WTC11 (cell line): Measurements from ENCODE around the gene PKP1. TPM values are rescaled to one million over a fixed set of nuclear protein-coding genes. Genes with fewer than 3 reads are reported as not detected.

ENCODE experiments used
- ATAC-seq: fragments of 200-7000 bp; cut with Tn5 transposase; 2 replicates; pipeline ENCODE4 v1.10.0; 2021; ENCODE audit warnings: mild to moderate bottlenecking, moderate library complexity
- CTCF ChIA-PET: fragments of 300-600 bp; sonication (Branson Sonifier 250); formaldehyde crosslinking; loops from one replicate; lab custom pipeline; 2021; ENCODE audit warnings: antibody characterized with exemption; lab: Charles Lee
- POLR2A ChIA-PET: fragments of 350-600 bp; sonication (Branson Sonifier 250); formaldehyde crosslinking; loops from one replicate; lab custom pipeline; 2021; ENCODE audit warnings: antibody characterized with exemption; lab: Charles Lee
- DNase-seq: peaks from one replicate; pipeline ENCODE4 v3.0.0; 2021; ENCODE audit warnings: low spot score
- H3K27ac Mint-ChIP-seq: 2 replicates; pipeline ENCODE4 v1.8.0; 2021; ENCODE audit warnings: mixed read lengths
- H3K27me3 Mint-ChIP-seq: 2 replicates; pipeline ENCODE4 v1.8.0; 2021; ENCODE audit warnings: low read depth, mild to moderate bottlenecking, moderate library complexity, mixed read lengths
- H3K36me3 Mint-ChIP-seq: 2 replicates; pipeline ENCODE4 v1.8.0; 2021; ENCODE audit warnings: mixed read lengths
- H3K4me1 Mint-ChIP-seq: 2 replicates; pipeline ENCODE4 v1.8.0; 2022; ENCODE audit warnings: mixed read lengths
- H3K4me3 Mint-ChIP-seq: 2 replicates; pipeline ENCODE4 v1.8.0; 2021; ENCODE audit warnings: mild to moderate bottlenecking, moderate library complexity, mixed read lengths
- H3K9me3 Mint-ChIP-seq: 2 replicates; pipeline ENCODE4 v1.8.0; 2021; ENCODE audit warnings: mixed read lengths
- ATF6 ChIP-seq: sonication (generic); formaldehyde crosslinking; IDR thresholded peaks from 2 replicates; pipeline ENCODE4 v1.8.1; 2023; ENCODE audit warnings: mild to moderate bottlenecking, missing genetic modification reagents
- CREB1 ChIP-seq: sonication (generic); formaldehyde crosslinking; IDR thresholded peaks from 2 replicates; pipeline ENCODE4 v1.8.0; 2023; ENCODE audit warnings: mild to moderate bottlenecking, missing genetic modification reagents
- E2F5 ChIP-seq: sonication (generic); formaldehyde crosslinking; IDR thresholded peaks from 2 replicates; pipeline ENCODE4 v1.8.1; 2022; ENCODE audit warnings: mild to moderate bottlenecking, moderate library complexity, missing genetic modification reagents
- ETV6 ChIP-seq: sonication (generic); formaldehyde crosslinking; IDR thresholded peaks from 2 replicates; pipeline ENCODE4 v1.8.1; 2022; ENCODE audit warnings: mild to moderate bottlenecking, missing genetic modification reagents
- GRHL2 ChIP-seq: fragments of 250-450 bp; sonication (Bioruptor Pico); IDR thresholded peaks from 2 replicates; pipeline ENCODE4 v1.8.0; 2022; ENCODE audit warnings: mild to moderate bottlenecking, moderate library complexity; ENCODE audit not compliant: insufficient replicate concordance, severe bottlenecking
- NFYB ChIP-seq: sonication (generic); formaldehyde crosslinking; conservative IDR thresholded peaks from 2 replicates; pipeline ENCODE4 v1.8.0; 2022; ENCODE audit warnings: low read depth, missing genetic modification reagents
- OVOL2 ChIP-seq: fragments of 250-450 bp; sonication (Bioruptor Pico); IDR thresholded peaks from 2 replicates; pipeline ENCODE4 v1.9.0; 2021; ENCODE audit warnings: mild to moderate bottlenecking, borderline replicate concordance
- PRDM15 ChIP-seq: sonication (generic); formaldehyde crosslinking; IDR thresholded peaks from 2 replicates; pipeline ENCODE4 v1.8.0; 2022; ENCODE audit warnings: missing genetic modification reagents
- RORB ChIP-seq: fragments of 250-450 bp; sonication (Bioruptor Pico); IDR thresholded peaks from 2 replicates; pipeline ENCODE4 v1.9.0; 2021; ENCODE audit warnings: mild to moderate bottlenecking
- STAT6 ChIP-seq: sonication (generic); formaldehyde crosslinking; conservative IDR thresholded peaks from 2 replicates; pipeline ENCODE4 v1.8.1; 2023; ENCODE audit warnings: mild to moderate bottlenecking, low read depth, missing genetic modification reagents, moderate library complexity
- TCF7 ChIP-seq: sonication (generic); formaldehyde crosslinking; IDR thresholded peaks from 2 replicates; pipeline ENCODE4 v1.8.0; 2022; ENCODE audit warnings: mild to moderate bottlenecking, low read depth, missing genetic modification reagents, moderate library complexity
- USF2 ChIP-seq: sonication (generic); formaldehyde crosslinking; IDR thresholded peaks from 2 replicates; pipeline ENCODE4 v1.8.1; 2023; ENCODE audit warnings: mild to moderate bottlenecking, missing genetic modification reagents, moderate library complexity
- ZNF263 ChIP-seq: sonication (generic); formaldehyde crosslinking; IDR thresholded peaks from 2 replicates; pipeline ENCODE4 v1.8.1; 2022; ENCODE audit warnings: low read depth, mild to moderate bottlenecking, moderate library complexity, missing genetic modification reagents
- ZNF396 ChIP-seq: fragments of 250-450 bp; sonication (Bioruptor Pico); IDR thresholded peaks from 2 replicates; pipeline ENCODE4 v1.8.0; 2021; ENCODE audit warnings: mild to moderate bottlenecking, moderate library complexity, borderline replicate concordance
- ZNF416 ChIP-seq: fragments of 250-450 bp; sonication (Bioruptor Pico); IDR thresholded peaks from 2 replicates; pipeline ENCODE4 v1.9.0; 2021; ENCODE audit warnings: mild to moderate bottlenecking, inconsistent platforms
- ZNF512 ChIP-seq: sonication (generic); formaldehyde crosslinking; IDR thresholded peaks from 2 replicates; pipeline ENCODE4 v1.8.1; 2022; ENCODE audit warnings: missing genetic modification reagents, borderline replicate concordance
- total RNA-seq: library from RNA; stranded (reverse); gene quantifications from 3 replicates; pipeline ENCODE4 v1.2.3, GENCODE V29; 2021

The PKP1 gene
- total RNA-seq, 1 experiment from 2014 or later, result 0.24 TPM

- TF ChIP-seq STAT6 (no peak), ZNF396 (CRISPR knock-in tag) (no peak)
- TF ChIP-seq, all 79 proteins: peak for 0
Measured at GRCh38 chr1:201329286-201329685, 46.0 kb downstream of the PKP1 start (continued).

GRCh38 chr1:201329801-201330200, 46.5 kb downstream of the PKP1 start:
- Mint-ChIP-seq H3K36me3 (no peaks in the 10 kb centered on the region), H3K9me3 (peaks cover 3% of the 10 kb centered on the region; the same call in 1 of the 2 replicates), H3K4me1 (no peaks in the 10 kb centered on the region), H3K27ac (no peak overlapping the region), H3K4me3 (no peak overlapping the region), H3K27me3 (no peaks in the 10 kb centered on the region; the same call in 1 of the 2 replicates)
- DNase-seq, result no peak
- ChIA-PET POLR2A (no interaction called here), CTCF (interaction anchor here (0.7 to 2.6 kb wide), 7 partner anchors 17 to 106 kb away, joined by 3 to 9 read pairs (median 4); no protein-coding TSS in a partner anchor)
- no peak for ATAC-seq
- TF ChIP-seq CREB1 (CRISPR knock-in tag), result no peak
- TF ChIP-seq RORB (CRISPR knock-in tag), result no peak
- no peak for TF ChIP-seq ETV6 (CRISPR knock-in tag)
- no peak for TF ChIP-seq E2F5 (CRISPR knock-in tag)
- no peak for TF ChIP-seq PRDM15 (CRISPR knock-in tag)
- TF ChIP-seq GRHL2 (CRISPR knock-in tag), result no peak
- TF ChIP-seq NFYB (CRISPR knock-in tag), result no peak
- no peak for TF ChIP-seq ZNF416 (CRISPR knock-in tag)
- no peak for TF ChIP-seq STAT6
- no peak for TF ChIP-seq USF2 (CRISPR knock-in tag)
- TF ChIP-seq TCF7 (CRISPR knock-in tag), result no peak
- no peak for TF ChIP-seq OVOL2
- TF ChIP-seq ATF6 (CRISPR knock-in tag), result no peak
- TF ChIP-seq ZNF512, result no peak
- TF ChIP-seq ZNF263 (CRISPR knock-in tag), result no peak
